GM18511 (cell line): ENCODE data around the gene TMEM139.
"Not testable (repeated sequence)": the region's sequence is repeated elsewhere in the genome, so short reads cannot be mapped to it uniquely, and the experiment has no call there.

ENCODE experiments used
- ATAC-seq: cut with Tn5 transposase; IDR thresholded peaks from one replicate; pipeline ENCODE4 v1.9.1; 2021; ENCODE audit warnings: mild to moderate bottlenecking, moderate library complexity; ENCODE audit not compliant: unreplicated experiment

Gene TMEM139

DNA sequence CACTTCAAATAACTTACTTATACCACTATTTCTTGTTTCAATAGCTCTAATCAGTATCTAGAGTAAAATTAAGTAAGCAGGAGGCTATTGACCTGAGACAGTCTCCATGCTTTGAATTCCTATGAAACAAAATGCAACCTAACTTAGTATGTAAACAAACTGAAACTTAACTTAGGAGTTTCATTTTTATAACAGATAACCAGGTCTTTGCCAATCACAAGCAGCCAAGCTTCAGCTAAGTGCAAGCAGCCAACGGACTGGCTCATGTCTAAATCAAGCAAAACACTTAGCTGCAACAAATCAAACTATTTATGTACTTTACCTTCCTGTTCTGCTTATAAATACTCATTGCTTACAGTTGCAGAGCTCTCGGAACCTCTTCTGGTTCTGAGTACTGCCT, 25.9 kb upstream of the TMEM139 start:
- ATAC-seq = peak; percentile 22

DNA sequence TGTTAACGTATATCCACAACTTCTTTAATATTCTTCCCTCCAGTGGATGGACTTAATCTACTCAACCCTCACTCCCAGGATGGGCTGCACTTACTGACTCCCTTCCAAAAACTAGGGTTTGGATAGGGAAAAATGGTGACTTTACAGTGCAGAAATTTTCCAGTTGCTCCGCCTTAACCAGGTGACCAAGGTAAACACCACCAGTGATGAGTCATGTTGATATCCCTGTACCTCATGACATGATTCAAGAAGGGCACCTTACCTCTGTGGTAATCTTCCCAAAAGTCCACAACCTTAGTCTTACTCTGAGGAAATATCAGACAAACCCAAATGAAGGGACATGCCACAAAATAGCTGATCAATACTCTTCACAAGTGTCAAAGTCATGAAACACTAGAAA, 25.0 kb upstream of the TMEM139 start:
- ATAC-seq = no peak

DNA sequence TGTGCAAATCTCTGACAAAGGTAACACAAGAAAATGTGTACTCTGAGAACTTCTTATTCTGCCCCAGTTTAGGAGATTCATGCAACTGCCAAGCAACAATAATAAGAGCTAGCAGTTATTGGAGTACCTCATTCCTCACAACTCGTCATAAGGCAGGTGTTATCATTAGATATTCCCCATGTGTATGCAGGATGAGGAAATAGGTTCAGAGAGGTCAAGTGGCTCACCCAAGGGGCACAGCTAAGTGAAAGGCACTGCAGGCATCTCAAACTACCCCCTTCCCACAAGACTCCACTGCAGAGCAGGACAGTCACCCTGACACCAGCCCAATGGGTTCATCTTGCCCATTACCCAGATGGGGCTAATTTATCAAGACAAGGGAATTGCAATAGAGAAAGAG, 22.9 kb upstream of the TMEM139 start:
- ATAC-seq = no peak

DNA sequence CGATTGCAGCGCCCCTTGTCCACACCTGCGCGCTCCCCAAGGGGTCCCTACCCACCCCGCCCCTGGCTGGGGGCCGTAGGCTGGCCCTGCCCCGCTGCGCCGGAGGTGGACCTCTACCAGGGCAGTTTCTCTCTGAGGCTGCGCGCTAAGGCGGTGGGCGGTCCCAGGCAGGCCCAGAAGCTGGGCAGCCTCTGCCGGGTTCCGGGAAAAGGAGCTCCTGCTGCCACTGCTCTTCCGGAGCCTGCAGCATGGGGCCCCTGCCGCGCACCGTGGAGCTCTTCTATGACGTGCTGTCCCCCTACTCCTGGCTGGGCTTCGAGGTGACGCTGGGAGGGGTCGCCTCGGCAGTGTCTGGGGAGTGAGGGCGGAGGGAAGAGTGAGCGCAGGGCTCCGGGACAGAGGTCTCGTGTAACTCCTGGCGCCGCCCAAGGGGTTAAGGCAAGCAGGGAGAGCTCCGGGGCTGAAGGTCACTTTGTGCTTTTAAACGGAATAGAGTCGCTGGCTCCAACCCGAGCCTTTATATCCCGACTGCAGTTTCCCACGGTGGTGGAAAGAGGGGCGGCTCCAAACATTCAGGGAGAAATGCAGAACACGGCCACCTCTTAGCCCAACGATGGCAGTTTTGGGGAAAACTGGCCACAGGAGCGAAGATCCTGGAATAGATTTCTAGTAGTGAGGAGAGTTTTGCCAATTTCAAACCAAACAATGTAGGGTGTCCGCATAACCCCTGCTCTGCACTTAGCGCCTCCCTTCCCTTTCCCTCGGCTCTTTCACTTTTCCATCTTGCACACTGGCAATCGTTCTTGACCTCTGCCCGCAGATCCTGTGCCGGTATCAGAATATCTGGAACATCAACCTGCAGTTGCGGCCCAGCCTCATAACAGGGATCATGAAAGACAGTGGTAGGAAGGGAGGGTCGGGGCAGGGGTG, 21.2 kb upstream of the TMEM139 start, which contains the start of gene GSTK1:
Gene GSTK1 (plus strand): TSS at position 176 of the 930 bp plus-strand sequence. CDS start 73 bp downstream, at position 249.
- peak; percentile 98 for ATAC-seq

DNA sequence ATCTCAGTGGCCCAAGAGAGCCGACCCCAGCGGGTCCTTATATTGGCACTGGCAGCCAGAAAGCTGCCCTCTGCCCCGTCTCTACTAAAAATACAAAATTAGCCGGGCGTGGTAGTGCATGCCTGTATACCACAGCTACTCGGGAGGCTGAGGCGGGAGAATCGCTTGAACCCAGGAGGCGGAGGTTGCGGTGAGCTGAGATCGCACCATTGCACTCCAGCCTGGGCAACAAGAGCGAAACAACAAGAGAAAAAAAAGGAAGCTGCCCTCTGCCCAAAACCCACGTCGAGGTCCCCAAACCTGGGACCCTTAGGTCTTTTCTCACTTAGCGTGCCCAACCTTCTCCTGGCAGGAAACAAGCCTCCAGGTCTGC, 20.6 kb upstream of the TMEM139 start:
- ATAC-seq = not testable (repeated sequence)

DNA sequence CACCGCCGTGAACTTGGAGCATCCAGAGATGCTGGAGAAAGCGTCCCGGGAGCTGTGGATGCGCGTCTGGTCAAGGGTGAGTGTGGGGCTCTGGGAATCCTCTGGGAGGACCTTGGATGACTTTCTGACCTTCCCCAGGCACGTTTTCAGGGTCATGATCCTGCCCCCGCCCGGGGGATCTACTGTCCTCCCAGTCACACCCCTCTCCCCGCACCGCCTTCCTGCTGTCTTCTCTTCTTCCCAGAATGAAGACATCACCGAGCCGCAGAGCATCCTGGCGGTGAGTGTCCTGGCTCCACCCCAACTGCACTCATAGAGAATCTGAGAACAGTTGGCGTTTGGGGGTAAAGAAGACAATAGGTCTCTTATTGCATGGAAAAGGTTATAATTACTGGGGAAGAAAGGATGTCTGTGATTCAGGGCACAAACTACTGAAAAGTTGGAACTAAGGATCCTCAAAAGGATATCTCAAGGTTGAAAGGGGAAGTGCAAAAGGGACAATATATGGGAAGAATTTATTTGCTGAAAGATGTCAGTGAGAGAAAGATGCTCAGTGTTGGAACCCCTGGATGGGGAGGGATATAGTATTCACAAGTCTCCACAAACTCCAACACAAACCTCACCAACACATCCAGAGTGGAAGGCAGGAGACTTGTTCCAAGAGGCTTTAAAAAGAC, 19.6 kb upstream of the TMEM139 start:
- ATAC-seq = no peak

DNA sequence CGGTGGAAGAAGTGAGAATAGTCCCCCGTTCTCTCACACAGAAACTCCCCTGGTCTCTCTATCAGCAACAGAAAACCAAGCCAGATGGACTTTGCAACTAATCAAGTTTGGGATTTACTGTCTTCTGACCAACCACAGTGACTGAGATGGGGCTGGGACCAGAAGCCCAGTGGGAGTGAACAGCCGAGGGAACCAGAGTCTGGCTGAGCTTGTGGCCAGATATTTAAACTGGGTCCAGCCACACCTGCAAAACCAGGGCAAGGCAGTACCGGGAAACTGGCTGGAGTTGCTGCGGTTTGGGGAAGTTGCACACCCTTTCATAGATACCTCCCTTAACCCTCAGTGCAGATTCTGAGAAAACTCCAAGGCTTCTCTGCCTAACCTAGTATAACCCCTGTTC, 15.5 kb upstream of the TMEM139 start:
- ATAC-seq = no peak

DNA sequence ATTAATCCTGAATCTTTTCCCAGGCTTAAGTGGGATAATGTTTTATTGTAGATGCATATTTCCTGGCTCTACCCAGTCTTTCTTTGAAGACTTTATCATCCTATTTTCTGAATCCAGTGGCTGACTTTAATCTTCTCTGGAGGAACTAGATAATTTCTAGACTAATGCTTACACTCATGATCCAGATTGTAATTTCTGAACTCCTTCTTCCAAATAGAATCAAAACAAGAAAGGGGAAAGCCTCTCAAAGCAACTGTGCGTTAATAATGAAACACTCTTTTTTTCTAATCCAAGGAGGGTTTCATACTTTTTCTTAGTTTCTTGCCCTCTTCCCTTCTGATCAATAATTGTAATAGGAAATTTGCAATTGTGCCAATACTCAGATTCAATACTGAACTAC, 13.5 kb upstream of the TMEM139 start:
- no peak for ATAC-seq

DNA sequence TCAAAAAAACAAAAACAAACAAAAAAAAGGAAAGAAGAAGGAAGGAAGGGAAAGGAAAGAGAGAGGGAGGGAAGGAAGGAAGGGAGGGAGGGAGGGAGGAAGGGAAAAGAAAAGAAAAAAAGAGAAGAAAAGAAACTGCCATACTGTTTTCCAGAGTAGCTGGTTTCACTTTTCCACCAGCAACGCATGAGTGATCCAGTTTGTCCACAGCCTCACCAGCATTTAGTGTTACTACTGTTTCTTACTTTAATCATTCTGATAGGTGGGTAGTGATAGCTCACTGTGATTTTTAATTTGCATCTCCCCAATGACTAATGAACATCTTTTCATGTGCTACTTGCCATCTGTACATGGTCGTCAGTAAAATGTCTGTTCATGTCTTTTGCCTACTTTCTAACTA, 11.9 kb upstream of the TMEM139 start:
- no peak for ATAC-seq

DNA sequence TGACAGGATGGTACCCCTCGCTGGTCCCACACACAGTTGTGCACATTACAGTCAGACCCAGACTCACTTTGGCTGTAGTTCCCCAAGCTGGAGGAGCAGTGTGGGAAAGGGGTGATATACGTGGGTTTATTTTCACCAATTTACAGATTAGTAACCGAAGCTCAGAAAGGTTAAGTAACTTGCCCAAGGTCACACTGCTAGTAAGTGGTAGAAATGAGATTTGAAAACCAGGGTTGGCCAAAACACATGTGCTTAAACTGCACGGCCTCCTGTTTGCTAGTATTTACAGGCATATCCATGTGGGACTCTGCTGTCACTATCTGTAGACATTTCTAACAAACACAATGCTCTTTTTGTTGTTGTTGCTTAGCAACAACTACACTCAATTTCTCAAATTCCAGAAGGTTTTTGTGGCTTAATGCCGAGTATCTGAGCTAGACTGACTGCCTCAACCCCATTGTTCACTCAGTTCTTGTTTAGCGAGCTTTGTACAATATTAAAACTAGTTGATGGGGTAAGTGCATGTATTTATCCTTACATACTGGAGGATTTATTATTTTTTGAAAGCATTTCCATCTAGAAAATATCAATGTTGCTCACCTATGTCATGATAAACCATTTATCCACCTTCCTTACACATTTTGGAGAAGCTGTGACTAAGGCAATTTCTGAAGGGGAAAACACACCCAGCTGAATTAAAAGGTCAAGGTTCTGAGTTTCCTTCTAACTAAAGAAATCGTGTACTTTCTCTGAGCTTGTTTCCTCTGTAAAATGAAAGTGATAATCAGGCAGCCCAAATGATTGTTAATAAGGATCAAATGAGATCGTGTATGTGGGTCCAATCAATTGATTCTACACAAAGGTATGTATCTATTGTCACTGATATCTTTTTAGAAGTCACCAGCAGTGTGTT, 5.3 kb upstream of the TMEM139 start:
- ATAC-seq = peak; percentile 44

DNA sequence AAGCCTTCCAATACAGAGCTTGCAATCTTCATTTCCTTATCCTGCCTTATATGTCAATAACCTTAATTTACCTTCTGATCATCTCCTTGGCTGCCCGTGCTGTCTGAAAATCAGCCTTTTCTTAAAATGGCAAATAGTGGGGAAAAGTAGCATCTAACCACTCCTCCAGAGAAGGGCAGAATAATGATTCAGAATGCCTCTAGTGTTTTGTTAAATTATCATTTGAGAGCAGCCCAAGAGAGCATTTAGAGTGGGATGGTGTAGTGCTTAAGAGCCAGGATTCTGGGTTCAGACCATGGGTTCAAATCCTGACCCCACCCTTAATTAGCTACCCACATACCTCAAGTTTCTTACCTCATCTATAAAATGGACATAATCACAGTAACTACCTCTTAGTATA, 4.6 kb upstream of the TMEM139 start:
- peak; percentile 21 for ATAC-seq

DNA sequence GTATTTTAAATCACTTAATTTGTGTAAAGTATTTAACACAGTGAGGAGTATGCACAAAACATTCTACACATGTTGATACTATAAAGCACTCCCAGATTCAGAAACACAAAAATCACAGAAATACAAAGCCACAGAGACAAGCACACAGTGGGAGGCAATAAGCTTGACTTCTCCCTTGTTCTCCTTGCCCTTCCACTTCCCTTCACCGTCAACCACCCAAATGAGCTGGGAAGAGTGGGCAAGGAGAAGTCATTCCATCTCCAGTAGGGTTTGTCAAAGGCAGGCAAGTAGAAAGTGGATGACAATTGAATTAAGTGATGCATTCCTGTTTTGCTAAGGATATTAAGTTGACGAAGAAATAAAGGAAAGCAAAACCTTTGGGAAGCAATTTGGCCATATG, 4.2 kb upstream of the TMEM139 start:
- ATAC-seq = no peak

DNA sequence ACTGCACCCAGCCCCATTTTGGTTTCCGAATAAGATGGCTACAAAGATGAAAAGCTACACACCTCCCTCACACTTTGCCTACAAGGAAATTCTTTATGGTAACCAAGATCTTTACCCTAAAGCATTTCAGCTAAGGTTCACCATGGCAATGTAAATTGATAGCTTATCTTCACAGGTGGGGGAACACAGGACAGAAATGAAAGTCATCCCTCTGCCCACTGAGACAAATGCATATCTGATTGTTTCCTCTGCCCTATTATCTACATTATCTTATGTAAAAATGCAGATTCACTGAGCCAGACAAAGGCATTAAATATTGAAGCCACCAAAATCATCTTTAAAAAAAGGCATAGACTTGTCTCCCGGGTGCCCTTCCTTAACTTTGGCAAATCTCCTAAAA, 3.2 kb upstream of the TMEM139 start:
- no peak for ATAC-seq

DNA sequence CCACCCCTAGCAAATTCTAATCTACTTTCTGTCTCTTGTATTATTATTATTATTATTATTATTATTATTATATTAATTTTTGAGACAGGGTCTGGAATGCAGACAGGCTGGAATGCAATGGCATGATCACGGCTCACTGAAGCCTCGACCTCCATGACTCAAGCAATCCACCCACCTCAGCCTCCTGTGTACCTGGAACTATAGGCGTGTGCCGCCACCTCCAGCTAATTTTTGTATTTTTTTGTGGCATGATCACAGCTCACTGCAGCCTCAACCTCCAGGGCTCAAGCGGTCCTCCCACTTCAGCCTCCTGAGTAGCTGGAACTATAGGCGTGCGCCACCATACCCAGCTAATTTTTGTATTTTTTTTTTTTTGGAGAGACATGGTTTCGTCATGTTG, 2.6 kb upstream of the TMEM139 start:
- no peak for ATAC-seq

DNA sequence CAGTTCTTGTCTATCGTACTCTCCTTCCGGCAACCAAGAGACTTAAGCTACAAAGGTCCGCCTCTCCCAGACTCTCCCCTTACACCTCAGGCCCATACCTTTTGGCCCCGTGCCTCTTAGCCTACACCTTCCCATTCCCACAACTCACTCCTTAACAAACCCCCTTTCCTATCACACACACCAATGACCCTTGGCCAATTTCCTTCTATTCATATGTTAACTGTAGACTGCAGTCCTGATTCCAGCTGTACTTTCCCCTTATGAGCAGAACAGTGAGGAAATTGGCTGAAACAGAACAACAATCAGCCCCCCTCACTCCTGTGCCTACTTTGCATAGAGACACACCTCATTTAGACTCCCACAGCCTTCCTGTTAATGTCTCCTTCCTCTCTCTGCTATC, 1.4 kb upstream of the TMEM139 start:
- no peak for ATAC-seq

DNA sequence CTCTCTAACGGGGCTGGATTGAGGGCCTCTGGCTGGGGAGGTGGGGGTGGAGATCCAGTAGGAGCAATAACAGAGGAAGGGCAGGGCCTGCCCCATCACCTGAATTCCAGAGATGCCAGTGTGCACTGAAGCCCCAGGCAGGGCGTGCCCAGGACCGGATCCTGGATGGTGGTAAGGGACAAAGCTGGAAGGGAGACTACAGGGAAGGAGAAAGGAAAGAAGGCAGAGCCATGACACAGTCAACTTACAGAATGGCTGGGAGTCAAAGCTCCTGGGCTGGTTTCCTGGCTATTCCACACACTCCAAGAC, 666 bp downstream of the TMEM139 start:
- no peak for ATAC-seq

DNA sequence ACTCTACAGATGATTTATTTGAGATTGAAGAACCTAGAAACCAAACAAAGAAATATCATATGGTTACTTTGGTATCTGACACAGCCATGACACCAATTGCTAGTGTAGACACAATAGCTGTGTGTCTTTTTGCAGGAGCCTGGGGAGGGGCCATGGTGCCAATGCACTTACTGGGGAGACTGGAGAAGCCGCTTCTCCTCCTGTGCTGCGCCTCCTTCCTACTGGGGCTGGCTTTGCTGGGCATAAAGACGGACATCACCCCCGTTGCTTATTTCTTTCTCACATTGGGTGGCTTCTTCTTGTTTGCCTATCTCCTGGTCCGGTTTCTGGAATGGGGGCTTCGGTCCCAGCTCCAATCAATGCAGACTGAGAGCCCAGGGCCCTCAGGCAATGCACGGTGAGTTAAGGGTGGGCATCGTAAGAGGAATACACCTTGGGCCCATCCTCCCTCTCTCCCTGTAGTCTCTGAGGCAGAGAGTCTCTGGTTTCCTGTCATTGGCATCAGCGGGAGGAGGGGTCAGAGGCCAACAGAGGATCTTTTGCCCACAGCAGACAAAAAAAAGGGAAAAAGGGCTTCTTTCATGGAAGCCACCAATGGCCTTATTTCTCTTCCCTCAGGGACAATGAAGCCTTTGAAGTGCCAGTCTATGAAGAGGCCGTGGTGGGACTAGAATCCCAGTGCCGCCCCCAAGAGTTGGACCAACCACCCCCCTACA, 1.2 kb downstream of the TMEM139 start:
- no peak for ATAC-seq

DNA sequence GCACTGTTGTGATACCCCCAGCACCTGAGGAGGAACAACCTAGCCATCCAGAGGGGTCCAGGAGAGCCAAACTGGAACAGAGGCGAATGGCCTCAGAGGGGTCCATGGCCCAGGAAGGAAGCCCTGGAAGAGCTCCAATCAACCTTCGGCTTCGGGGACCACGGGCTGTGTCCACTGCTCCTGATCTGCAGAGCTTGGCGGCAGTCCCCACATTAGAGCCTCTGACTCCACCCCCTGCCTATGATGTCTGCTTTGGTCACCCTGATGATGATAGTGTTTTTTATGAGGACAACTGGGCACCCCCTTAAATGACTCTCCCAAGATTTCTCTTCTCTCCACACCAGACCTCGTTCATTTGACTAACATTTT, 1.7 kb downstream of the TMEM139 start:
- no peak for ATAC-seq

DNA sequence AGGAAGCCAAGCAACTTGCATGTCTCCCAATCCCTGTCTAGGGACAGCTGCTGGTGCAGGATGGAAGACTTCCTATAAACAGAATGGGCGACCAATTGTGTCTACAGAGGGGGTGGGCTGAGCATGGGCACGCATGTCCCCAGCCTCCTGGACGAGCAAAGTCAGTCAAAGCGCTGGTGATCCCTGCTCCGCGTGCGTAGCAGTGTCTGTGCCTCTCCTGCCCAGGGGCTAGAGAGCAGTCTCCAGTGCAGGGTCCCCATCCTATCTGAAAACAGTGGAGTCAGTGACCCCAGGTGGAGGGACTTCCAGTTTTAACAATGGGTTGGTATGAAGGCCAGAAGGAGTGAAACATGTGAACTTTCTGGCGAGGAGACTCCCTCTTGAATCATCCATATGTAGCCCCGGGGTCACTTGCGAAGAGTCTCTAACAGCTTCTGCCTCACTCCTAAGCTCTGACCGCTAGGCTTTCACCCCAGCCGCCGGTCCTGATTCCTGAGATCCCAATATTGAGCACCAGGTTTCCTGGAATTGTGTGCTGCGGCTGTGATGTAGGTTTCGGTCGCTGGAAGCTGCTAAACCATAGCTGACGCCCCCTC, 2.7 kb downstream of the TMEM139 start:
- no peak for ATAC-seq
